ENCODE measurements around the gene KLHL26.
"Not testable (repeated sequence)": the region's sequence is repeated elsewhere in the genome, so short reads cannot be mapped to it uniquely, and the experiment has no call there.

Gene KLHL26, protein sequence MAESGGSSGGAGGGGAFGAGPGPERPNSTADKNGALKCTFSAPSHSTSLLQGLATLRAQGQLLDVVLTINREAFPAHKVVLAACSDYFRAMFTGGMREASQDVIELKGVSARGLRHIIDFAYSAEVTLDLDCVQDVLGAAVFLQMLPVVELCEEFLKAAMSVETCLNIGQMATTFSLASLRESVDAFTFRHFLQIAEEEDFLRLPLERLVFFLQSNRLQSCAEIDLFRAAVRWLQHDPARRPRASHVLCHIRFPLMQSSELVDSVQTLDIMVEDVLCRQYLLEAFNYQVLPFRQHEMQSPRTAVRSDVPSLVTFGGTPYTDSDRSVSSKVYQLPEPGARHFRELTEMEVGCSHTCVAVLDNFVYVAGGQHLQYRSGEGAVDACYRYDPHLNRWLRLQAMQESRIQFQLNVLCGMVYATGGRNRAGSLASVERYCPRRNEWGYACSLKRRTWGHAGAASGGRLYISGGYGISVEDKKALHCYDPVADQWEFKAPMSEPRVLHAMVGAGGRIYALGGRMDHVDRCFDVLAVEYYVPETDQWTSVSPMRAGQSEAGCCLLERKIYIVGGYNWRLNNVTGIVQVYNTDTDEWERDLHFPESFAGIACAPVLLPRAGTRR

DNA sequence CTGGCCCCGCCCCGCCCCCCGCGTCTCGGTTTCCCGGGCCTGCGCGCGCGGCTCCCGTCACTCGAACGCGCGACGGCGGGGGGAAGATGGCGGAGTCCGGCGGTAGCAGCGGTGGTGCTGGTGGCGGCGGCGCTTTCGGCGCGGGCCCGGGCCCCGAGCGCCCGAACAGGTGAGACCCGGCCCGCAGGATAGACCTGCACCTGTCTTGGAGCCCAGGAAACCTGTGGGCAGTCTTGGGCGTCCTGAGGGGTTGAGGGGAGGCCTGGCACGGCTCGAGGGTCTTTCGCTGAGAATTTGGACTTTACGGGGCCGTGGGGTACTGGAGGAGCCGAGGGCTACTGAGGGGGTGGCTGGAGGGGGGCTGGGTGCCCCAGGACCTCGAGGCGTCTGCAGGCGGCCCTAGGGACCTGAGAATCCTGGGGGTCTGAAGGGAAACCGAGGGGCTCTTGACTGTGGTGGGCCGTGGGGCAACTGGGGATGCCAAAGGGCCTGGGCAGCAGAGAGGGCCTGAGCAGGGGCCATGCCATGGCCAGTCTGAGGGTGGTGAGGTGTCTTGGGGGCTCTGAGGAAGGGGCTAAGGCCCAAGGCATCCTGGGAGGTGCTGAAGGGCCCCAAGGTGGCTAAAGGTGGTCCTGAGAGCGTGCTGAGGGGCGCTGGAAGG lies at the start of gene KLHL26:
TSS of gene KLHL26 (plus strand) at position 60 of the 661 bp plus-strand sequence. CDS start at position 87, 27 bp downstream.
- DNase-seq (ENCODE audit: low read depth), result no peak

DNA sequence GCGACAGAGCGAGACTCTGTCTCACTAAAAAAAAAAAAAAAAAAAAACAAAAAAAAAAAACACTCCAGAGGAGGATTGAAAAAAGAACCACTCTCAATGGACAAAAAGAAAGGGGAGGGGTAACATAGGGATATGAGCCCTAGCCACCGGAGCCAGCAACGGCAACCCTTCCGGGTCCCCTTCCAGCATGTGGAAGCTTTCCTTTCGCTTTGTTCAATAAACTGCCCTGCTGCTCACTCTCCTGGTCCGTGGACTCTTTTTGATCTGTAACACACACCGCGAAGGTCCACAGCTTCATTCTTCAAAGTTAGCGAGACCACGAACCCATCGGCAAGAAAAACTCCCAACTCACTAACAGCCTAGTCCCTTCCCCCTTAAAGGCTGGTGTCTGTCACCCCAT lies 49.3 kb upstream of the KLHL26 start:
- DNase-seq (ENCODE audit: low read depth), result no peak

DNA sequence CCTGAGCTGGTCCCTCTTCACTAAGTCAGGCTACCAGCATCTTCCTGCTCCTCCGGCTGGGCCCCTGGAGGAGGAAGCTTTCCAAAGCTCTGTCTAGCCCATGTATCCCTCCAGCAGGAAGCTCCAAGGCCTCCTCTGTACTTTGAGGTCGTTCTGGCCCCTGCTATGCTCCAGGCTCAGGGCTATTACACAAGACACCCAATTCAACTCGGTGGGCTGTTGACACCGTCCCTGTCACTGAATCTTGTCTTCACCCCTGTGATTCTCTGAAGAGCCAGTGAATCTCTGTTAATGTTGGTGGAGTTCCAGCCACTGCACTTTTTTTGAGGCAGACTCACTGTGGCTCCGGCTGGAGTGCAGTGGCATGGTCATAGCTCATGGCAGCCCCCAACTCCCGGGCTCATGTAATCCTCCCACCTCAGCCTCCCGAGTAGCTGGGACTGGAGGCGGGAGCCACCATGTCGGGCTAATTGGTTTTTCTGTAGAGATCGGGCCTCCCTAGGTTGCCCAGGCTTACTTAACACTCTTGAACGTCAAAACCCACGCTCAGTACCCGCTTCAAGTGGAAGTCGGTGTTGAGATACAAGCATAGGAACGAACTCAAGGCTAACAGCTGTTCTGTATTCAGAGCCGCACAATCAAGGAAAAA lies 48.7 kb upstream of the KLHL26 start:
- no peak for DNase-seq (ENCODE audit: low read depth)

DNA sequence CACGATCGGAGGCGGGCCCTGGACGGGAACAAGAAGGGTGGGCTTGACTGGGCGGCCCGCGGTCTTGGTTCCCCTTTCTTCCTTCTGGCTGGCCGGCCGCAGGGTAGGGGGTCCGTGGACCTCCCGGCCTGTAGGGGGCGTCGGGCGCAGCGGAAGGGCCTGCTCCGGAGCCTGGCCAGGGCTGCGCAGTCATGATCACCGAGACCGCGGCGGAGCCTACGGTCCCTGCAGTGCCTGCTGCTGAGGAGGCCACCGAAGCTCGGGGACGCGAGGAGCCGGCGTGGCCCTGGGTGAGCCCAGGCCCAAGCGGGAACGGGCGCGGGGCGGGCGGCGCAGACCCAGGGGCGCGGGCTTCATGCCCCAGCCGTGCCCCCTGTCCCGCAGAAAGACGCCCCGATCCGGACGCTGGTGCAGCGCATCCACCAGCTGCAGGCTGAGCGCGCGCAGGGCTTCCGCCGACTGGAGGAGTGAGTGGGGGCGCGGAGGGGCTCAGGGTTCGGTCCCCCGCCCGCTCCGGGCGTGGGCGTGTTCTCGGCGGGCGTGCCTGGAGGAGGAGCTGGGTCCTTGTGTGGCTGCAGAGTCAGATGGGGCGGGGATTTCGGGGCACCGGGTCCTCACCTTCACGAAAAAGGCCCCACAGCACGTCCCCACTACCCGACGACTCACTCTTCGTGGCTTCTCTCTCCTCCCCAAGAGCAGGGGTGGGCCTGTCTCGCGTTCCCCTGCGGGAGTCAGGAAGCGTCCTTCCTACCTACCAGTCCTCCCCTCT lies 48.0 kb upstream of the KLHL26 start, which contains the start of gene REX1BD:
TSS of gene REX1BD (plus strand) at position 188 of the 769 bp plus-strand sequence. CDS start at position 192, 4 bp downstream.
- DNase-seq (ENCODE audit: low read depth), result peak; percentile 49

DNA sequence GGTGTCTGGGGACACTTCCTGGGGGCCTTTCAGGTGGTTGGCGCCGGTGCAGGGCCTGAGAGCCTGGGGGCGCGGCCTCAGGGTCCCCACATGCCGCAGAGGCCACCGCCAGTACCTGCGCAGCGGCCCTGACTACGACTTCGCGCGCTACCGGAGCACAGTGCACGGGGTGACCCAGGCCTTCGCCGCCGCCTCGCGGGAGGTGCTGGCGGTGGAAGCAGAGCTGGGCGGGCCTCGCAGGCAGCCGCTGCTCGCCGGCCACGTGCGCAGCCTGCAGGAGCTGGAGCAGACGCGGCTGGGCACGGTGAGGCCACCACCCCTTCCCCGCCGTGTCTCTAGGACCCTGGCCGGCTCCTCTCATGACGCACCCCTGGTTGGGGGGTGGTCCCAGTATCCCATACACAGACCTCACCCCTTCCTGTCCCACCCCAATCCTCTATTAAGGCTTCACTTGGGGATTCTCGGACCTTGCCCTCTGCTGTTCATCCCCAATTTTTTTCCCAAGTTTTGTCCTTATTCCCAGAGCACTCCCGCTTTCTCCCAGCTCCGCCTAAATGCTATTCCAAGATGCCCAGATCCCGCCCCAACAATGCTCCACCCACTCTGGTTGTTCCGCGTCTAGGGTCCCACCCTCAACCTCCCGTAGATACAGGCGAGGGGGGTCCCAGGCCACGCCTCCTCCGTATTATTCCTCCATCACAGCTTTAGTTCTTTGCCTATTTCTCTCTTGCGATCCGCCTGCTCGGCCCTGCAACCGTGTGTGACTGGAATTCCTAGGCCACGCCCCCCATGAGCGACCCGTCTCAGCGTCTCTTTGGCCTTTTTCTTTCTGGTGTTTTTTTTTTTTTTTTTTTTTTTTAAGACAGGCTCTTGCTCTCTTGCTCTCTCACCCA lies 47.2 kb upstream of the KLHL26 start:
- no peak for DNase-seq (ENCODE audit: low read depth)

DNA sequence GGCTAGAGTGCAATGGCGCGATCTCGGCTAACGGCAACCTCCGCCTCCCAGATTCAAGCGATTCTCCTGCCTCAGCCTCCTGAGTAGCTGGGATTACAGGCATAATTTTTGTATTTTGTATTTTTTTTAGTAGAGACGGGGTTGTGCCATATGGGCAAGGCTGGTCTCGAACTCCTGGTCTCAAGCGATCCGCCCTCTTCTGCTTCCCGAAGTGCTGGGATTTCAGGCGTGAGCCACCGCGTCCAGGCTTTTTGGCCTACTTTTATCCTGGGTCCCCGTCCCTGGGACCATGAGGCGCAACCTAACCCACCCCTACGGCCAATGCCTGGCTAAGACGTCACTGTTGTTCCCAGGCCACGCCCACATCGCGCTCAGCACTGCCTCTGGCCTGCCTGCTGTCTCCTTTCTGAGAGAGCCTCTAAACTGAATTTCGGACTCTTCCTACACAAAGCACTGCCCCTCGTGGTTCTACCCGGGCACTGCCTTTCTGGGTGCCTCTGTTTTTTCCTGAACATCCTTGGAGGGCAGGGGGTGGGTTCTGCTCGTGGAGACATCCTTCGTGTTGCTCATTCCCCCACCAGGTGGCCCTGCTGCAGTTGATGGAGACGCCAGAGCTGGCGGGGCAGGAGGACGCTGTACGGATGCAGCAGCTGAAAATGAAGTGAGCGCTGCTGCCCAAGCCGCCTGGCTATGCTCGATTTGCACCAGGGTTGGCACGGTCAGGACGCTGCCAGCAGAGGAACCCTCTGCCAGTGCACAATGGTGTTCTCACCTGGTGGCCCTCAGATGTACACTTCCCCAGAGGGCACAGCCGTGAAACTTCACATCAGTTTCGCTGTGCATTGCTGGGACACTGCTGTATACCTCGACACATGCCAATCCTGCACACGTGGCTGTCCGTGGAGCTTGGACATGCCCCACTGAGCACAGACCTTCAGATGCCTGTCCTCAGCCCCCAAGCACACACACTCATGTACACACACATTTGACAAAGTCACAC lies 46.3 kb upstream of the KLHL26 start:
- peak; percentile 31 for DNase-seq (ENCODE audit: low read depth)

DNA sequence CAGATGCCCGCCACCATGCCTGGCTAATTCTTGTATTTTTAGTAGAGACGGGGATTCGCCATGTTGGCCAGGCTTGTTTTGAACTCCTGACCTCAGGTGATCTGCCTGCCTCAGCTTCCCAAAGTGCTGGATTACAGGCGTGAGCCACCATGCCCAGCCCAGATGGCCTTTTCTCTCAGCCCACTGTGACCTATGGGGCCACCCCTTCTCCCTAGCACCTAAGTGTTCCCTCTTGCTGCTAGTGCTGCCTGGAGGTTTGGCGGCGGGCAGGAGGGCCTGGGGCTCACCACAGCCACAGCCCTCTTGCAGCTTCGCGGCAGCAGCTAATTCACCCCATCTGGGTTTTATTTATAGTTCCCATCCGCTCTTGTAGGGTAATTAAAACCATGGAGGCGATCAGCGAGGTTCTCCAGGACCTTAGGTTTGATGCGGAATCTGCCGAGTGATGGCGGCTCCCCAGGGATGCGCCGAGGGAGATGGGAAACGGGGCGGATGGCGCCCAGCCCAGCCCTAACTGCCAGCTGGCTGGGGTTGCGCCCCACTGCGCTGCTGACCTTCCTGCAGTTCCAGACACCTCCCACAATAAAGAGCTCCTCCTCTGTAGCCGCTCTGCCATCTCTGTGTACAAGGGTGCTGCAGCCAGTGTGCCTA lies 45.0 kb upstream of the KLHL26 start:
- DNase-seq (ENCODE audit: low read depth), result no peak

DNA sequence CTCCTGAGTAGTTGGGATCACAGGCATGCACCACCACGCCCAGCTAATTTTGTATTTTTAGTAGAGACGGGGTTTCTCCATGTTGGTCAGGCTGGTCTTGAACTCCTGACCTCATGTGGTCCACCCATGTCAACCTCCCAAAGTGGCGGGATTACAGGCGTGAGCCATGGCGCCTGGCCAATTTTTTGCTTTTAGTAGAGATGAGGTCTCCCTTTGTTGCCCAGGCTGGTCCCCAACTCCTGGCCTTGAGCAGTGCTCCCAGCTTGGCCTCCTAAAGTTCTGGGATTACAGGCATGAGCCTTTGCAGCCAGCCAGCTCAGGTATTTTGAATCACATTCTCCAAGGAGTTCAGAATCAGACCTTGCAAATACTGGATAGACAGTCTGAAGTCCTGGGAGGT lies 44.1 kb upstream of the KLHL26 start:
- not testable (repeated sequence) for DNase-seq (ENCODE audit: low read depth)

DNA sequence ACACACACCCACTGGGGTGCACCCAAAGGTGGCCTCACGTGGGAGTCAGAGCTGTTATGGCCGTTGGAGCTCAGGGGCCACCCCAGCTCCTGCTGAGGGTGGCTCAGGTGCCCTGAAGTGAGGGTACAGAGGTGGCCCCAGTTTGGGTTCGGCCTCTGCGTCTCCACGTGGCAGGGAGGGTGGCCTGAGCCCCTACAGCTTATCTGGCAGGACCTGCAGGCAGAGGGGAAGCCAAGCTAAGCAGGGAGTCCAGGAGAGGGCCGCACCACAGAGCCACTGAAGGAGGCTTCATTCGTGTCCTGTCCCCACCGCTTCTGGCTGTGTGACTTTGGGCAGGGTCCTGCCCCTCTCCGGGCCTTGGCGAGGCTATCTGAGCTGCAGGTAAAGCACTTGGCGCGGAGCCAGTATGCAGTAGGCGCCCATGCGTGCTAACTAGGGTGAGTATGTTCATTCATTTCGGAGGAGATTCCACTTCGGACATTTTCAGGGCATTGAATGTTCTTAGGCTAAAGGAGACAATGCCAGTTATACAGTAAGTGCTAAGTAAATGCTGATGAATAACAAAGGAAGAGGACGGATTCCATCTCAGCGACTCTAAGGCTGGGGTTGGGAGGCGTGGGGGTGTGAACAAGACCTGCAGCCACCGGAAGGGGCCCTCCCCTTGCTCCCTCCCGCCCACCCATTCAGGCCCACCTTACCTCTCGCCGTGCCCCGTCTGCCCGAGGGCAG lies 43.3 kb upstream of the KLHL26 start:
- no peak for DNase-seq (ENCODE audit: low read depth)

DNA sequence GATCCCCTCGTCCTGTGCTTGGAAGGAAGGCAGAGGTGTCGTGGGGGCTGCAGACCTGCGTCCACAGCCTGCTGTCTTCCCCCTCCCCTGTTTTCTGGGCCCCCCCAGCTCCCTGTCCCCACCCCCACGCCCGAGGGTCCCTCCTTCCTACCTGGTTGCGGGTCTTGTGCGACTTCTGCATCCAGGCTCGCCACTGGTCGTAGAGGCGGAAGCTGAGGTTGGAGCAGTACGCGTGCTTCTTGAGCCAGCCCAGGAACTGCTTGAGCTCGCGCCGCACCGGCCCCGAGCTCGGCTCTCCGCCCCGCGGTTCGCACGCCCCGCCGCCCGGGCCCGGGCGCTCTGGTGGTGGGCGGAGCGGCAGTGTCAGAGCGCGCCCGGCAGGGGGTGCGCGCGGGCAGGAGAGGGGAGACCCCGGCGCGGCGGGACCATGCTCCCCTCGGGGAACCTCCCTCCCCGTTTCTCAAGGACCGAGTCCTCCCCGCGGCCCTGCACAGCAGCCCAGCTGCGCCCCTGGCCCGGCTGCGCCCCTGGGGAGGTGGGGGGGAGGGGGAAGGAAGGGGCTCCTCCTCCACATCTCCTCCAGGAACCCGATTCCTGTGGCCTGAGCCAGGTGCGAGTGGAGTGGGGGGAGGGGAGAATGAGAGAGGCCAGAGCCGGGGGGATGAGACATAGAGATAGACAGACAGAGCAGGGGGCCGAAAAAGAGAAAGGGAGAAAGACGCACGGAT lies 42.6 kb upstream of the KLHL26 start:
- peak; percentile 44 for DNase-seq (ENCODE audit: low read depth)

DNA sequence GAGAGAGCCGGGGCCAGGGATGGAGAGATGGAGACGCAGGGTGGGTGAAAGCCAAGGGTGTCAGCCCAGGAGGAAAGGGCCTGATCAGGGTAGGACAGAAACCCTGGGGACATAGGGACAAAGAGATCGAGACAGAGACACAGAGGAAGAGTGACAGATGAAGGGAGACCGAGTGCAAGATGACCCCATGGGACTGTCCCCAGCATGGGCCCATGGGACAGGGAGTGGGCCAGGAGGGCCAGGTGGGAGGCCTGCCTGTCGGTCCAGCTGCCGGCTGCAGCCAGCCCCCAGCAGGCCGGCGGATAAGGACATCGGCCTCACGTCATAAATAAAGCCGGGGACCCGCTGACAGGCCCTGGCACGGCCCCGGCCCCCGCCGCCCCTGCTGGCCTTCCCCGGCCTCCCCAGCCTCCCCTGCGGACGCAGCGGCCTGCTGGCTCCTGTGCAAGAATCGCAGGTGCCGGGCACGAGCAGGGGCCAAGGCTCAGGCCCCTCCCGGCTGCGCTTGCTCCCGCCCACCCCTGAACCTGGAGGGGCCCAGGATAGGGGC lies 41.9 kb upstream of the KLHL26 start:
- no peak for DNase-seq (ENCODE audit: low read depth)

DNA sequence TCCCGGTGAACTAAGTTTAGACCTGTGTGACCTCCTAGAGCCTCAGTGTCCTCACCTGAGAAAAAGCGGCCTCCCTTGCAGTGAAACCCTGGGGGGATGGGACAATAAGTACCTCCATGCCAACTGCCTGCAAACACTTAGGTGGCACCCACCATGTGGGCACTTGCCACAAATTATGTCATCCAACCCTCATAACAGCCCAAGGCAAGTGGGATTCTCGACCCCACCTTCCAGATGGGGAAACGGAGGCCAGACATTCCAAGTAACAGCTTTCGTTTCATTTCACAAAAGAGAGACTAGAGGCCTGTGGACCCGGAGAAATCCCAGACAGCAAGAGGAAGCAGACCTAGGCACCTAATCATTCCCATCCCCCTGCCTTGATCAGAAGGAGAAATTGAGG lies 41.4 kb upstream of the KLHL26 start:
- DNase-seq (ENCODE audit: low read depth), result no peak

DNA sequence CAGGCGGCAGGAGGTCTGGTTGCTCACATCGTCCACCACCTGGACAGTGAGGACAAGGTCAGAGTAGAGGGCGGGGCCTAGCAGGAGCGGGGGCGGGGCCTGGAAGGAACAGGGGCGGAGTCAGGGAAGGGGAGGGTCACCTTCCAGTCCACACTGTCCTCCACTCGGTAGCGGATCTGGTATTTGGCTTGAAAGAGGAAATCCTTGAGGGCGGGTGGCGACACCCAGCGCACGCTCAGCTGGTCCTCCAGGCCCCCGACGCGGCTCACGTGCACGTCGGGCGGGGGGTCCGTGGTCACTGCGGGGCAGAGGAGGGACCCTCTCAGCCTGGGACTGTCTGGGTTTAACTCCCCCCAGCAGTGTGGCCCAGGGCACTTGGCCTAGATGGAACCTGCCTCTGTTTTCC lies 40.1 kb upstream of the KLHL26 start:
- no peak for DNase-seq (ENCODE audit: low read depth)

DNA sequence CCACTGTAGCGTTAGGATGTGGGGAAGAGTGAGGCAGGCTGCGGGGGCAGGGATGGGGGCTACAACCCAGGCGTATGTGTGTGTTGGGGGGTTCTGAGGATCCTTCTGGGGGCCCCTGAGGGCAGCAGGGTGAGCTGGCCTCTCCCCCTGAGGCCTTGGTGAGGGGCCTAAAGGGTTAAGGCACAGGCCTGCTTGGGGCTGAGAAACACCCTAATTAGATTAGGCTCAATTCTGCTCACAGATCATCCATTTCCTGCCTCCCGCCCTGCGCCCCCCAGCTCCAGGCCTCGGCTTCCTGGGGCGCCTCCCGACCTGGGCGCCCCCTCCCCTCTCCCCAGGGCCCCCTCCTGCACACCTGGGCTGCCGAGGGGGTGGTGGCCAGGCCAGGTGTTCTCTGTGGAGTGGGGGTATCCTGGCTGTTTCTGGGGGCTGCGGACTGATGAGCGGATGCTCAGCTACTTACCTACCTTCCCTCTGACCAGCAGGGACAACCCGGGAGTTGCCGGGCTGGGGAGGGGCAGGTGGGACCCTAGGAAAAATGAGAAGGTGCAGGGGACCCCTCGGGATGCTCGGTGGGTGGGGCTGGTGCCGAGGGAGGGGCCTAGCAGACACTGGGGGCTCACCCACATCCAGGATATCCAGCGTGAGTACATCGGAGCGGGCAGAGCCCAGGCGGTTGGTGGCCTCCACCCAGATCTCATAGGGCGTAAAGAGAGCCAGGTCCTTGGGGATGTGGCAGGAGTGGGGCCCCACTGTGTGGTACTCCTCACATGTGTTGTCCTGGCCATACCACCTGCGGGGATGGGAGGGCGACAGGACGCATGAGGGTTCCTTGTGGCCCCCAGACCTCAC lies 38.8 kb upstream of the KLHL26 start:
- DNase-seq (ENCODE audit: low read depth), result no peak

DNA sequence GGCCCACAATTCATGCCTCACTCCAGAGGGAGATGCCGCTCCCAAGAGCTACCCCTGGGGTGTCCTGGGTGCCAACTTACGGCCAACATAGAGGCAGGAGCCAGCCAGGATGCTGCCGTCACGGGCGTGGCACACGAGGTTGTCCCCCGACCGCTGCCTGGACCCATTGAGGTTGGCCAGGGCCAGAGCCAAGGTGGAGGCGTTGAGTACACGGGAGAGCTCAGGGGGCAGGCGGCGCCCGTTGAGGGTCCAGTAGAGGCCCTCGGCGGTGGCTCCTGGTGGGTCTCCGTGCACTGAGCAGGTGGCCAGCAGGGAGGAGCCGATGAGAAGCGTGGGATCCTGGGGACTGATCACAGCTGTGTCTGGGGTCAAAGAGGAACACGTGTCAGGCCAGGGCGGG lies 37.3 kb upstream of the KLHL26 start:
- DNase-seq (ENCODE audit: low read depth), result no peak

Measured in stromal cell of bone marrow (primary cell).